HG02885 (cell line): ENCODE data around the gene GNAO1.

Source experiments
- ATAC-seq: cut with Tn5 transposase; IDR thresholded peaks from one replicate; pipeline ENCODE4 v1.9.1; 2021; ENCODE audit warnings: mild to moderate bottlenecking; ENCODE audit not compliant: unreplicated experiment, poor library complexity

GNAO1 gene

GRCh38 chr16:56343661-56344517 is 152.6 kb downstream of the GNAO1 start:
- no peak for ATAC-seq

DNA sequence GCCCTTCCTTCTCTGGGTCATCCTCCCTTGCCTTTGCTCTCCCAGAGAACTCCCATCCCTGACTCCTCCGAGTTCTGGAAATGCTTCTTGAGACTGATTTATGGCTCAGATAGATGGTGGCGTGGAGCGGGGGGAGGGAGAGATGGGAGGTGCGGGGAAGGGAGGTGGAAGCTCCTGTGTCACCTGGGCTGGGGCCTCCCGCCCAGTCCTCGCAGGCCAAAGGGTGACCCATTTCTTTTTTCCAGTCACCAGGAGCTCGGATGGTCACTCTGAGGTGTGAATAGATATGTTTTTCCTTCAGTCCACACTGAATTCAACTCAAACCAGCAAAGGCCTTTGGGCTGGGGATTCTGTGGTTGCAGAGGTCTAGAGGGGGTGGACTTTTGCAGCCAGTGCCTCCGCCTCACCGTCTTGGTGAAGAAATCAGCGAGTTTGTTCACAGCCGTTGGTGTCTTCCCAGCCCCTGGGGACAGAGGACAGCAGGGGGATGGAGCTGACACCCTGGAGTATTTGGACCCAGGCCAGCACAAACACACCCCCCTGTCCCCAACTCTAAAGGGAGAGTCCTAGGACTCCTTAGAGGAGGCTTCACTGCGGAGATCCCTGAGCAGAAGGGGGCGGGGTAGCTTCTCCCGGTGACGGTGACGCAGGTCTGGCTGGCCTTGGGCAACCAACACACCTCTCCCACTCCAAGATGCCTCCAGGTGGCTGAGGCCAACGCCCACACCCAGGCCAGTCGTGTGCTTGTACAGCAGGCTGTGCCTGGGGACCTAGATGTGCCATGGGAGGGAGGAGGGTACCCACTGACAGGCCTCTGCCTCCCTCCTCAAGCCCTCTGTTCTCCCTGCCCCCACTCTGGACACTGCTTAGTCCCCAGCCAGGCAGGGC is 153.5 kb downstream of the GNAO1 start:
- no peak for ATAC-seq

- ATAC-seq, result no peak
Observed at GRCh38 chr16:56345406-56346050, 154.2 kb downstream of the GNAO1 start.

DNA sequence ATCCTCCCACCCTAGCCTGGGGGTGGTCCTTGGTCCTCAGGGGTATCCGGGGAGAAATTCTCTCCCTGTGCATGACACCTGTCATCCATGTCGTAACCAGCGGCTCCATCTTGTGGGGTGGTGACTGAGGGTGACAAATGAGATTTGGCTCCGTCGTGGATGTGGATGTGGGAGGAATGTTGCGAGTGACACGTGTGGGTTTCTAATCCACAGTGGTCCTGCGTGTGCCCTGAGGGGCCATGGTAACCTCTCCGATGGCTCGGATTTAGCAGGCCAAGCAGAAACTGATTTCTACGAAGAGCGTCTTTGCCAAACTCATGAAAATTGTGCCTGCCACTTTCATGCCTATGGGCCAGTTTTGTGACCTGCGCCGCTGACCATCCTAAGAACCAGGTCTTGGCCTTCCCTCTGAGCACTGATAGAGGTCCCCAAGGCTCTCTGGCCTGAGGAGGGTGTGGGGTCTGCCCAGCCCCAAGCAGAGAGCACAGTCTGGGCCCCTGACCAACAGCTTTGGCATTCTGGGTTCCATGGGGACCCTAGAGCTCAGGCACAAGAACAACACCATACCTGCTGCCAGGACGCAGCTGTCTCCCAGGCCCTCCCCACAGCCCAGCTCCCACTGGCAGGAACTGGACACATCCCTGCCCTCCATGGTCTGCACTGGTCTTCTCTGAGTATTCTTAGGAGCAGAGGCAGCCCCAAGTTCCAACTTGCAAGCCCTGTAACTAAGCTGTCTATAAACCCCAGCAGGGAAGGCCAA is 155.0 kb downstream of the GNAO1 start:
- ATAC-seq, result no peak

DNA sequence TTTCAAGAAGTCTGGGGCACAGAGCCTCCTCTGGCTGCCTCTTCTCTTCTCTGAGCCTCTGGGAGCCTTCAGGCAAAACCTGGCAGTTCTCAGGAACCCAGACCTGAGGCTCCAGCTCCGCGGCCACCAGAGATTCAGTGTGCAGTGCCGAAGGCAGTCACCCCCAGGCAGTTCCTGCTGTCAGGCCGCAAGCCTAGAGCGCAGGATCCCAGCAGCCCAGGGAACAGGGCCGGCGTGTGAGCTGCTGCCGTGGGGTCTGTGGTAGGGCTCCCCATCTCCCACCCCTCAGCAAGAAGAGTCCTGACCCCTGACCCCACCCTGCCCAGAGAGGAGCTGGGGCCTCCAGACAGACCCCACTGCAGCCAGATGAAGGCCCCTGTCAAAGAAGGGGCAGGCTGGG is 155.9 kb downstream of the GNAO1 start:
- ATAC-seq, result no peak

GRCh38 chr16:56347670-56348069 is 156.4 kb downstream of the GNAO1 start:
- ATAC-seq, result no peak

GRCh38 chr16:56348168-56349085 is 157.1 kb downstream of the GNAO1 start:
- ATAC-seq, result no peak

GRCh38 chr16:56349086-56349415 is 157.8 kb downstream of the GNAO1 start:
- no peak for ATAC-seq

GRCh38 chr16:56349711-56350161 is 158.4 kb downstream of the GNAO1 start:
- no peak for ATAC-seq

- ATAC-seq, result no peak
Observed at GRCh38 chr16:56350491-56351405, 159.5 kb downstream of the GNAO1 start.

- no peak for ATAC-seq
Observed at GRCh38 chr16:56351481-56351880, 160.2 kb downstream of the GNAO1 start.

DNA sequence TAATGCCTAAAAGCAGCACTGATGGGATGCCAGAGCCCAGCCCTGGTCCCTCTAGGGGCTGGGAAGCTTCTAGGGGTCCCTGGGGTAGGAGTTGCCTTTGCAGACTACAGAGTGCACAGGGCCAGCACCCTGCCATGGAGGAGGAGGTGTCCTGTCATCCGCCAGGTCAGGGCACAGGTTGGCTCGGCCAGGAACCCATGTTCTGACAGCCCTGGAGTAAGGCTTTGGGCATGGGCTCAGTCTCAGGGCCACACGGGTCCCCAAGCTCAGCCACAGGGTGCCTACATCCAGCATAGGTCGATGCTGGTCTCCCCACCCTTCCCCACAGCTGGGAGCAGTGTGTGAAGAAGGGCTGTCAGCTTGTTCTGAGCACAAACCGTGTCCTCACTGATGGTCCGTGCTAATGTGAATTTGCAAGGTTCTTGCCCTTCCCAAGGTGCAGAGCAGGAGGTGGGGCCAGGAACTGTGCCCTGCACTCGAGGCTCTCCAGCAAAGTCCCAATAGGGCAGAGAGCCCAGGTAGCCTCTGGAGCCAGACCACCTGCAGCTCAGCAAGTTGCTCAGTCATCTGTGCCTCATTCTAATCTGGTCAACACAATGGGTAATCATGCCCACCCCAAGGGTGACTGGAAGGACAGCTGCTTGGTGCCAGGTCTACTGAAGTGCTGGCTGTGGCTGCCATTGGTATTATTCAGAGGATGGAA is 161.2 kb downstream of the GNAO1 start:
- ATAC-seq, result no peak

DNA sequence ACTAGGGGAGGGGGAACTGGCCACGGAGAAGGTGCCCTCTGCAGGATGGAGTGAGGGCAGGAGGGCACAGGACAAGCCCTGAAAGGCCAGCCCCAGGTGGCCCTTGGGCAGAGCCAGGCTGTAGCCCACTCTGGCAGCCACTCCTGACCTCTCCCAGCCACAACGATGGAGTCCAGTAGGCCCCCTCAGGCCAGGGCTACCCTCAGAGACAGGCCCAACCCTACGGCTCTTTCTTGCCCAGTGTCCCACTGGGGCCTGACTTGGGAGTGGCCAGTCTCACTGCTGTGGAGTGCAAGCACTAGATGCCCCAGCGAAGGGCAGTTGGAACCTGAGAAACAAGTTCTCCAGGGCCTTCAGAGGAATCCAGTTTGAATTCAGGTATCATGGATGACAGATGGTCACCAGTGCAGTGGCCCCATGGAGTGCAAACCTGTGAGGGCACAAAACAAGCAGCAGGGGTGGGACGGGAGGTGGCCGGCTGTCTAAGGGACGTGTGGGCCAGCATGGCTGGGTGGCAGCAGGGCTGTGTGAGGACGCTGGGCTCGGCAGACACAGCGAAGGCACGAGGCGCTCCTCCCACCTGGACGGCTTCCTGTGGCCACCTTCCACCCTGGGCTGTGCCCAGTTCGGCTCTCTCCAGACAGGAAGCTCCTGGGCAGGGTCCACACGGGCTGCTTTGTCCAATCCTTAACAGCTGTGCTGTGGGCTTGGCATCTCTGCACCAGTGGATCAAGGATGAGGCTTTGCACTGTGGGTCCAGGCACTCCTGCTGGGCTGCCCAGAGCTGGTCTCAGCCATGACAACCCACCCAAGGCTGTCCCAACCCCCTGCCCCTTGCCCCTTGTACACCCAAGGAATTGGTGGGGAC is 162.0 kb downstream of the GNAO1 start:
- no peak for ATAC-seq

DNA sequence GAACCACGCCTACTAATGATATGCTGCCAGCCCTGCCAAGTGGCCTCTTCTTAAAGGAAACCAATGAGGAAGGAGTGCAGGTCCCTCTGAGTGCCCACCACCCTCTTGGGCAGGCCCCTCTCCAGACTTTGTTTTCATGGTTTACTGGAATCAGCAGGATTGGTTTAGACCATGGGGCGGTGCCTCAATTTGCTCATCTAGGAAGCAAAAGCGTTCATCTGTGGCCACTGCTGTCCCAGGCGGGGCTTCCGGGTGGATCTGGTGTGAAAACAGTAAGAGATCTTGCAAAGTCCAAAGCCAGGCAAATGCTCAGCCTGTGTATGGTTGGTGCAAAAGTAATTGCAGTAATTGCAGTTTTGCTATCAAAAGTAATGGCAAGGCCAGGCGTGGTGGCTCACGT is 162.7 kb downstream of the GNAO1 start:
- ATAC-seq, result no peak

DNA sequence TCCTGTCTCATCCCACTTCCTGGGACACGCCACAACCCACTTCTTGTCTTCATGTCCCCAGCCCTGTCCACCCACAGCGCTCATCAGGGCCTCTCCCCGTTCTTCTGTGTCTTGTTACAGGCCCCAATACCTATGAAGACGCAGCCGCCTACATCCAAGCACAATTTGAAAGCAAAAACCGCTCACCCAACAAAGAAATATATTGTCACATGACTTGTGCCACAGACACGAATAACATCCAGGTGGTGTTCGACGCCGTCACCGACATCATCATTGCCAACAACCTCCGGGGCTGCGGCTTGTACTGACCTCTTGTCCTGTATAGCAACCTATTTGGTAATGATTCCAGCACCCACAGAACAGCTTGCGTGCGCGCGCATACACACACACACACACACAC is 163.5 kb downstream of the GNAO1 start:
- ATAC-seq, result no peak

DNA sequence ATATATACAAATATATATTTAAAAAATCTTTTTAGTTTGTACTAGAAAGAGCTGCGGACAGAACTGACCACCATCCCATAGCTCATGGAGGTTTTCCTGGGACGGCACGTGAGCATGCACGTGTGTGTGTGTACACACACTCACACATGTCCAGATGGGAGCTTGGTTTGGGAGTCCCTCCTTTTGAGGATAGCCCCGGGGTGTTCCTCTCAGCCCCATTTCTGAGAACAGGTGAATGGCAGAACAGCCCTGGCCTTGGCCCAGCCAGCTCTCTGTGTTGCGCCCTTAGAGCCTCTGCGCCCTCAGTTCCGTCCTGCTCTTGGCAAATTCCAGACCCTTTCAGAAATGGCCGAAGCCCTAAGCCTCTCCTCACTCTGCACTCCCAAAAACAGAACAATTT is 163.9 kb downstream of the GNAO1 start:
- ATAC-seq, result no peak
